PFSK-1 (cell line): Measurements from ENCODE around the gene TNS1.

Experiments used
- FOXP2 ChIP-seq: optimal IDR thresholded peaks from 2 replicates; pipeline ENCODE3; 2011; ENCODE audit warnings: borderline replicate concordance, control low read depth, inconsistent platforms; ENCODE audit not compliant: insufficient read depth; ENCODE audit errors: extremely low read length, extremely low read depth
- POLR2AphosphoS5 ChIP-seq: IDR thresholded peaks from 2 replicates; pipeline ENCODE4 v1.6.1; 2012; ENCODE audit warnings: low read depth, mild to moderate bottlenecking, control low read depth, low read length, moderate library complexity
- REST ChIP-seq, 2 experiments: IDR thresholded peaks; 2 replicates each; pipeline versions ENCODE4 v1.6.1 to v1.8.0; 2011 to 2012; ENCODE audit warnings: low read depth in 2 of 2, low read length in 2 of 2, control low read depth in 1 of 2, inconsistent platforms in 1 of 2, mild to moderate bottlenecking in 1 of 2, moderate library complexity in 1 of 2; ENCODE audit not compliant: insufficient read depth in 1 of 2
- SIN3A ChIP-seq: IDR thresholded peaks from 2 replicates; pipeline ENCODE4 v1.6.1; 2012; ENCODE audit warnings: mild to moderate bottlenecking, low read length, moderate library complexity, borderline replicate concordance; ENCODE audit not compliant: insufficient read depth
- TAF1 ChIP-seq: IDR thresholded peaks from 2 replicates; pipeline ENCODE4 v1.6.1; 2012; ENCODE audit warnings: low read length, control low read depth, borderline replicate concordance; ENCODE audit not compliant: insufficient read depth

Gene TNS1

GRCh38 chr2:217884985-217885384, 117.8 kb downstream of the TNS1 start:
- TF ChIP-seq TAF1 = no peak
- no peak for TF ChIP-seq REST (IDR thresholded peaks at IDR 0.05; ENCODE audit: insufficient read depth in 1 of 2, low read depth in 2 of 2, low read length in 2 of 2)
- no peak for TF ChIP-seq SIN3A
- no peak for TF ChIP-seq POLR2AphosphoS5
- no peak for TF ChIP-seq FOXP2

DNA sequence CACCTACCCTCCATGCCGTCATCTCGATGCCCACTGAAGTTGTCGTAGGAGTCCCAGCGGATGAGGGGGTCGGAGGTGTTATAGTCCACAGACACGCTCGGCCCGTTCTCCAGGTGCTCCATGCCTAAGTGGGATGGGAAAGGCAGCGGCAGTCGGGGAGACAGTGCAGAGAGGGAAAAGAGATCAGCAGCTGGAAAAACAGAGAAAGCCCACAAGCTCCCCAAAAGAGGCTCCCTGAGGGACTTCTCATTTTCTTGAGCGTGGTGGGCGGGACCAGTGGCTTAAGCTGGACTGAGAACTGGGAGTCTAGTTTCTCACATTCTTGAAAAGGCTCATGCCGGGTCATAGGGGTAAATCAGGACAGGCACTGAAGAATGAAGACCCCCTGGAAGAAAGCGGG, 121.9 kb downstream of the TNS1 start:
- TF ChIP-seq TAF1 (no peak), SIN3A (no peak), FOXP2 (no peak), REST (IDR thresholded peaks at IDR 0.05; ENCODE audit: insufficient read depth in 1 of 2, low read depth in 2 of 2, low read length in 2 of 2) (no peak), POLR2AphosphoS5 (no peak)

- no peak for TF ChIP-seq REST (IDR thresholded peaks at IDR 0.05; ENCODE audit: insufficient read depth in 1 of 2, low read depth in 2 of 2, low read length in 2 of 2)
Measured at GRCh38 chr2:217880287-217880889, 122.4 kb downstream of the TNS1 start.

GRCh38 chr2:217878915-217879590, 123.7 kb downstream of the TNS1 start:
- TF ChIP-seq TAF1 (no peak), FOXP2 (no peak), REST (IDR thresholded peaks at IDR 0.05; ENCODE audit: insufficient read depth in 1 of 2, low read depth in 2 of 2, low read length in 2 of 2) (no peak), POLR2AphosphoS5 (no peak), SIN3A (no peak)

GRCh38 chr2:217877866-217878265, 124.9 kb downstream of the TNS1 start:
- TF ChIP-seq POLR2AphosphoS5 = no peak
- TF ChIP-seq REST (IDR thresholded peaks at IDR 0.05; ENCODE audit: insufficient read depth in 1 of 2, low read depth in 2 of 2, low read length in 2 of 2) = no peak
- no peak for TF ChIP-seq SIN3A
